Natural killer cell (primary cell): Measurements from ENCODE around the gene PAK6. TPM values are rescaled to one million over a fixed set of nuclear protein-coding genes. Genes with fewer than 3 reads are reported as not detected.

Experiments
- ATAC-seq, 3 donors: fragments of 150-1000 bp in 2 of 3; fragments of 200-7000 bp in 1 of 3; cut with Tn5 transposase; 1 replicate in 1 of 3; 2 replicates in 2 of 3; pipeline ENCODE4 v1.10.0; 2021; ENCODE audit warnings: mild to moderate bottlenecking in 2 of 3, moderate library complexity in 2 of 3
- DNase-seq, 2 donors: peaks; one replicate each; pipeline versions ENCODE4 v3.0.0 to v3.0.0-alpha.2; 2013 to 2021; ENCODE audit warnings: mixed read lengths in 1 of 2
- H3K27ac ChIP-seq: one replicate; pipeline ENCODE4 v1.5.1; 2013; ENCODE audit warnings: mild to moderate bottlenecking, low read length
- H3K27me3 ChIP-seq: one replicate; pipeline ENCODE4 v1.6.1; 2013; ENCODE audit warnings: low read length; ENCODE audit not compliant: control insufficient read depth, insufficient read depth
- H3K36me3 ChIP-seq: one replicate; pipeline ENCODE4 v1.6.1; 2013; ENCODE audit warnings: low read length; ENCODE audit not compliant: control insufficient read depth, insufficient read depth
- H3K4me1 ChIP-seq: one replicate; pipeline ENCODE4 v1.6.1; 2013; ENCODE audit warnings: low read length; ENCODE audit not compliant: control insufficient read depth, insufficient read depth
- H3K4me3 ChIP-seq: one replicate; pipeline ENCODE4 v1.5.1; 2013; ENCODE audit warnings: low read length
- H3K9me3 ChIP-seq: one replicate; pipeline ENCODE4 v1.6.1; 2013; ENCODE audit warnings: low read length; ENCODE audit not compliant: control insufficient read depth, insufficient read depth
- H3K27ac Mint-ChIP-seq, 2 donors: one replicate each; pipeline ENCODE4 v1.8.0; 2022; ENCODE audit warnings: mild to moderate bottlenecking in 2 of 2, mixed read lengths in 2 of 2, moderate library complexity in 1 of 2
- H3K27me3 Mint-ChIP-seq, 2 donors: one replicate each; pipeline ENCODE4 v1.8.0; 2022; ENCODE audit warnings: low read depth in 2 of 2, mixed read lengths in 2 of 2
- H3K36me3 Mint-ChIP-seq: one replicate; pipeline ENCODE4 v1.8.0; 2022; ENCODE audit warnings: mixed read lengths
- H3K4me1 Mint-ChIP-seq, 2 donors: one replicate each; pipeline ENCODE4 v1.8.0; 2022; ENCODE audit warnings: mixed read lengths in 2 of 2
- H3K4me3 Mint-ChIP-seq: one replicate; pipeline ENCODE4 v1.8.0; 2022; ENCODE audit warnings: mild to moderate bottlenecking, moderate library complexity, mixed read lengths
- H3K9me3 Mint-ChIP-seq, 2 donors: one replicate each; pipeline ENCODE4 v1.8.0; 2022; ENCODE audit warnings: mixed read lengths in 2 of 2
- CTCF ChIP-seq: fragments of 200-600 bp; IDR thresholded peaks from one replicate; pipeline ENCODE4 v1.8.0; 2022; ENCODE audit warnings: antibody characterized with exemption
- WGBS: methylation state at CpG from one replicate; pipeline ENCODE4 v1.1.7; 2013; ENCODE audit warnings: missing lambda C conversion rate; ENCODE audit not compliant: insufficient coverage; 5-methylcytosine and 5-hydroxymethylcytosine counted together
- intact Hi-C: fragments of 100-400 bp; cut with micrococcal nuclease; formaldehyde crosslinking; loops from one replicate; pipeline ENCODE4 v1.14.2; 2022
- total RNA-seq, 4 donors: library from RNA; stranded (reverse); fragments of 120-200 nt in 1 of 4; gene quantifications; one replicate each; pipeline versions ENCODE4 v1.2.3 to v1.2.4, GENCODE V29; 2013 to 2022

PAK6 gene
- total RNA-seq, 3 donors from 2014 or later (not counting 1 experiment from before 2014, with no cell fraction given), result 7.6 to 10.9 (median 7.9) TPM

GRCh38 chr15:40233727-40234577, 4.9 kb upstream of the PAK6 start:
- Histone ChIP-seq H3K27me3 (no peaks in the 10 kb centered on the region), H3K9me3 (no peaks in the 10 kb centered on the region), H3K4me3 (no peak overlapping the region), H3K36me3 (no peaks in the 10 kb centered on the region), H3K27ac (no peak overlapping the region), H3K4me1 (peaks cover 9% of the 10 kb centered on the region)
- 98% methylated on average over 10 of the region's 11 CpGs for WGBS
- DNase-seq (no peak), ATAC-seq (no peak)
- peaks cover 6 to 7% of the 10 kb centered on the region in 2 donors for H3K4me1 Mint-ChIP-seq
- peaks cover 10 to 17% of the 10 kb centered on the region in 2 donors for H3K27me3 Mint-ChIP-seq
- intact Hi-C loops, result no loop called here
- no peak for TF ChIP-seq CTCF
- H3K27ac Mint-ChIP-seq, result no peak overlapping the region
- no peaks in the 10 kb centered on the region for H3K9me3 Mint-ChIP-seq
- H3K4me3 Mint-ChIP-seq, result no peak overlapping the region
- no peaks in the 10 kb centered on the region for H3K36me3 Mint-ChIP-seq

- intact Hi-C loops, result loop anchor here (5.0 kb wide), 1 partner anchor 38 kb away; no protein-coding TSS in a partner anchor
- no peak overlapping the region for H3K27ac Mint-ChIP-seq
- H3K27me3 Mint-ChIP-seq, result peaks cover 16 to 23% of the 10 kb centered on the region in 2 donors
- Histone ChIP-seq H3K9me3 (no peaks in the 10 kb centered on the region), H3K27ac (no peak overlapping the region), H3K27me3 (peaks cover 7% of the 10 kb centered on the region), H3K4me1 (peaks cover 16% of the 10 kb centered on the region), H3K4me3 (no peak overlapping the region), H3K36me3 (no peaks in the 10 kb centered on the region)
- no peak overlapping the region for H3K4me3 Mint-ChIP-seq
- peaks cover 7 to 11% of the 10 kb centered on the region in 2 donors for H3K4me1 Mint-ChIP-seq
- no peak for DNase-seq
- H3K36me3 Mint-ChIP-seq, result no peaks in the 10 kb centered on the region
- no peak for ATAC-seq
- TF ChIP-seq CTCF, result no peak
- H3K9me3 Mint-ChIP-seq, result no peaks in the 10 kb centered on the region
- 55% methylated on average over 4 of the region's 4 CpGs for WGBS
Observed at GRCh38 chr15:40234783-40235182, 4.1 kb upstream of the PAK6 start.

GRCh38 chr15:40235201-40235885, 3.5 kb upstream of the PAK6 start:
- no peak for TF ChIP-seq CTCF
- WGBS, result 51% methylated on average over 4 of the region's 4 CpGs
- intact Hi-C loops, result loop anchor here (5.0 kb wide), 1 partner anchor 37 kb away; no protein-coding TSS in a partner anchor
- Mint-ChIP-seq H3K4me3 (no peak overlapping the region), H3K4me1 (peaks cover 7 to 11% of the 10 kb centered on the region in 2 donors), H3K27ac (no peak overlapping the region), H3K27me3 (peaks cover 16 to 25% of the 10 kb centered on the region in 2 donors), H3K36me3 (no peaks in the 10 kb centered on the region), H3K9me3 (no peaks in the 10 kb centered on the region)
- H3K36me3 ChIP-seq, result no peaks in the 10 kb centered on the region
- H3K9me3 ChIP-seq, result no peaks in the 10 kb centered on the region
- H3K4me1 ChIP-seq, result peaks cover 16% of the 10 kb centered on the region
- no peak for ATAC-seq
- no peak overlapping the region for H3K27ac ChIP-seq
- no peak for DNase-seq
- H3K4me3 ChIP-seq, result no peak overlapping the region
- H3K27me3 ChIP-seq, result peaks cover 13% of the 10 kb centered on the region
